HTERT RPE-1 (cell line): ENCODE data around the gene LOXL1.
"Not testable (repeated sequence)": the region's sequence is repeated elsewhere in the genome, so short reads cannot be mapped to it uniquely, and the experiment has no call there.

Source experiments
- in situ Hi-C: fragments of 300-500 bp; cut with MboI; formaldehyde crosslinking; loops from 4 replicates; pipeline ENCODE4 v1.14.3; 2020; ENCODE audit warnings: low sequenced_read_pairs

Gene LOXL1

GRCh38 chr15:73951601-73952000, 25.3 kb downstream of the LOXL1 start:
- in situ Hi-C loops = no loop called here

- in situ Hi-C loops = no loop called here
Measured at GRCh38 chr15:73952171-73952912, 26.1 kb downstream of the LOXL1 start.

GRCh38 chr15:73952913-73953750, 26.9 kb downstream of the LOXL1 start:
- in situ Hi-C loops = no loop called here

- in situ Hi-C loops = no loop called here
Measured at GRCh38 chr15:73954188-73955145, 28.2 kb downstream of the LOXL1 start.

GRCh38 chr15:73955326-73955725, 29.1 kb downstream of the LOXL1 start:
- in situ Hi-C loops = no loop called here

- in situ Hi-C loops = no loop called here
Measured at GRCh38 chr15:73955861-73956742, 29.8 kb downstream of the LOXL1 start.

GRCh38 chr15:73956743-73957135, 30.5 kb downstream of the LOXL1 start:
- in situ Hi-C loops = no loop called here

GRCh38 chr15:73957276-73957675, 31.0 kb downstream of the LOXL1 start:
- in situ Hi-C loops = no loop called here

GRCh38 chr15:73957785-73958184, 31.5 kb downstream of the LOXL1 start:
- in situ Hi-C loops = no loop called here

- in situ Hi-C loops = no loop called here
Measured at GRCh38 chr15:73959012-73959581, 32.8 kb downstream of the LOXL1 start.

- in situ Hi-C loops = no loop called here
Measured at GRCh38 chr15:73959801-73960200, 33.5 kb downstream of the LOXL1 start.

- in situ Hi-C loops = not testable (repeated sequence)
Measured at GRCh38 chr15:73960472-73961070, 34.3 kb downstream of the LOXL1 start.

- in situ Hi-C loops = no loop called here
Measured at GRCh38 chr15:73962433-73962832, 36.2 kb downstream of the LOXL1 start.

GRCh38 chr15:73964736-73965093, 38.5 kb downstream of the LOXL1 start:
- in situ Hi-C loops = no loop called here

- in situ Hi-C loops = no loop called here
Measured at GRCh38 chr15:73965094-73965757, 39.0 kb downstream of the LOXL1 start.

GRCh38 chr15:73965758-73966113, 39.5 kb downstream of the LOXL1 start:
- in situ Hi-C loops = no loop called here

- in situ Hi-C loops = no loop called here
Measured at GRCh38 chr15:73968461-73968860, 42.2 kb downstream of the LOXL1 start.

GRCh38 chr15:73969151-73969759, 43.0 kb downstream of the LOXL1 start:
- in situ Hi-C loops = no loop called here
